ENCODE results near the gene CCDC66.
"Not testable (repeated sequence)": the region's sequence is repeated elsewhere in the genome, so short reads cannot be mapped to it uniquely, and the experiment has no call there.

Gene CCDC66

DNA sequence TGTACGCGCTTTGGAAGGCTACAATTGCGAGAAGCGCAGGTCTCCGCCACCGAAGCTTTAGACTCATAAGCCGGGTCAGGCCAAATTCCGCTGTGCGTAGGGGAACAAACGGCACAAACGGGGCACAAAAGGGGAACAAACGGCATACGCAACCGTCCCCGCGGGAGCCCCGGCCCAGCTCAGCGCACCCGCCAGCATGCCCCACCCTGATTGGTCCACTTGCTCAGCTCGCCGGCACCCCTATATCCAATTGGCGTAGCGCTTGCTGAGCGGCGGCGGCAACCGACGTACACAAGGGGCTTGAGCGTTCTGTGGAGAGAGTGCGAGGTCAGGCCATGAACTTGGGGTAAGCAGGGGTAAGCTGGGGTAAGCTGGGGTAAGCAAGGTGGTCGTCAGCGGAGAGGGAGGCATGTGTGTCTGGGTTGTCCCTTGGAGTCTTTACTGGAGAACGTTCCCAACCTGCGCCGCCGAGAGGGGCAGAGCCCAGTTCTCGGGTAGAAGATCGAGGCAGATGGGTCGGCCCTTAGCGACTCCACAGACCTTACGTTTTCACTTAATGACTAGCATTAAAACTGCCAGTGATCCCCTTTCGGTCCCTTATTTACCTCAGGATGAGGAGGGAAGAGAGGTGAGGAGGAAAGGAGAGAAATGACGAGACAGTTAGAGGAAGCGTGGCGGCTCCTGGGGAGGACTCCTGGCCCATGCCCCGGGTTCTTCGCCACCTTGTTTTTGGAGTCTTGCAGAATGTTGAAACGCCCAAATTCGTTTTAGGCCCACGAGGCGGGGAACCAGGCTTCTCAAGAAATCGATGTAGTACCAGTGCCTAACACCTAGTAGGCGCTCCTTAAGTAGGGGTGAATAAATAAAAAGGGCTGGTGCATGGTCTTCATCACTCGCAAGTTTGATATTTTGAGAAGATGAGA is at the start of gene CCDC66:
TSS of gene CCDC66 (plus strand) at position 268 of the 923 bp plus-strand sequence. CDS start at position 336, 68 bp downstream.
- DNase-seq (ENCODE audit: low read depth in 2 of 2), result peak; percentile 80 to 86

DNA sequence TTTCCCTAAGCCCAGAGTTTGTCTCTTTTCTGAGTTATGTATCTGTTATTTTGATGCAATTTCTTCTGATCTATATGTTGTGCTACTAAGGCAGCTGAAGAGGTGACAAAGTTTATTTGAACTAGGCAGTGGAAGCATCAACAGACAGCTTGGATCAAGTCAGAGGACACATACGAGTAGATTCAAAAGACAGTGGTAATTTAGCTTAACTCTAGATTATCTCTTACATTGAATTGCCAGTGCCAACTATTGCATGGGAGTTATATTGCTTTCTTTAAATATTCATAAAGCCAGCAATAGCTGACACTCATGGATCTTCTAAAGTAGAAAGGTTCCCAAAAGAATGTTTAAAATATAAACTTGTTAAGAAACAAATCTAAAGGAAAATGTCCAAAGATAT is 37.3 kb upstream of the CCDC66 start:
- DNase-seq (ENCODE audit: low read depth in 2 of 2), result no peak

DNA sequence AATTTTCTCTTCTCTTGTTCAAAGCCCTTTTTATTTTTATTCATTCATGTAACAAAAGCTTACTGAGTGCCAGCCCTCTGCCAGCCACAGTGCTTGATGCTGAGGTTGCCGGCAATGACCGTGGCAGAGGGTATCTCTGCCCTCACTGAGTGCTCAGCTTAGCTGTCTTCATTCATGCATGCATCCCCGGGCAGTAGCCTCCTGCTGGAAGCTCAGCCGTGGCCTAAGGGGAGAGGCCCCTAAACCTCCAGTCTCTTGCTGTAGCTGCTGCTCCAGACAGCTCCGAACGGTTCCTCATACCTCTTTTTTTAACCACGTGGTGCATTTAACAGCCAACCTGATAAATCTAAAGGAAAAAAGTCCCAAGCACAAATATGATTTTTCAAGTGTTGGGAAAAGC is 34.6 kb upstream of the CCDC66 start:
- DNase-seq (ENCODE audit: low read depth in 2 of 2), result no peak

DNA sequence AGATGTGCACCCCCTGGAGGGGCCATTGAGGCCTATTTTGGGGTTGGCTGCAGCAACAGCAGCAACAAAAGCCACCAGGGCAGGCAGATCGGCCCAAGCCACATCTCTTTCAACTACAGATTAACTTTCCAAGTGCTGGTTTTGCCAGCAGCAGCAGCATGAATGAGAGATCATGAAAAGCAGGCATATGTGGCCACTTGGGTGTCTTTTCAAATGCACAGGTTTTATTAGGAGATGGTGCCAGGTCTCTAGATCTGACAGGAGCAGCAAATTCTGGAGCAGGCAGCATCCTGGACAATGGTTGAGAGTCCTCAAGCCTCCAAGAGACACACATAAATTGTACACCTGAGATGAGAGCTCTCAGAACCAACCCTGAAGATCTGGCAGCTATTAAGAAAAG is 31.7 kb upstream of the CCDC66 start:
- no peak for DNase-seq (ENCODE audit: low read depth in 2 of 2)

DNA sequence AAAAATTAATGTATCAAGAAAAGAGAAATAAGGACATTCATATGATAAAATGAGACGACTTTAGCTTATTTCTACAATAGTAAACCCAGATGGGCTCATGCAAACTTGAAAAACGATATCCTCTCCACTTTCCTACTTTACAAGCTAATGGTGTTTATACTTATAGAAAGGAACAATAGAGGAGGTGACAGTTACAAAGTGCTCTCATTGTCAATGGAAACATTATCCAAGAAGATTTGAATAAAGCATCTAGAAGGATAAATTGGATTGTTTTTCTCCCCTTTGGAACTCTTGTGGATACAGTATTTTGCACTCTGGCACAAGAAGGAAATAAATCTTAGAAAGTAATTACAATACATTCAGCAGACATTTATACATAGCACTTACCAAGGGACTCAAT is 20.2 kb upstream of the CCDC66 start:
- DNase-seq (ENCODE audit: low read depth in 2 of 2), result no peak

DNA sequence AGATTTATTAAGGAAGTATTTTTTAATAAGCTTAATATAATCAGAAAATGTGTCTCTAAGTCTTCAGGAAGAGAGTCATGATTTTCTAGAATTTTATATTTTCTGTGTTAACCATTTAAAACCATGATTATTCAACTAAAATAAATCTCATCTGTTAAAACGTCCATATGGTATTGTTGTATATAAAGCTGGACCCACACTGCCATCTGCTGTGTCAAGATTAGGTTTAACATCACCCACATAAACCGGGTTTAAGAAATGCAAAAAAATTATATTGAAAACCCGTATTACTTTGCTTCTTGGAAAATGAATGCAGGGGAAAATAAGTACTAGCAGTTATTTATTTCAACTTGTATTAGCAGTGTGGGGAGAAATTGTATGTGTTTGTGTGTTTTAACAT is 9.5 kb upstream of the CCDC66 start:
- DNase-seq (ENCODE audit: low read depth in 2 of 2), result no peak

DNA sequence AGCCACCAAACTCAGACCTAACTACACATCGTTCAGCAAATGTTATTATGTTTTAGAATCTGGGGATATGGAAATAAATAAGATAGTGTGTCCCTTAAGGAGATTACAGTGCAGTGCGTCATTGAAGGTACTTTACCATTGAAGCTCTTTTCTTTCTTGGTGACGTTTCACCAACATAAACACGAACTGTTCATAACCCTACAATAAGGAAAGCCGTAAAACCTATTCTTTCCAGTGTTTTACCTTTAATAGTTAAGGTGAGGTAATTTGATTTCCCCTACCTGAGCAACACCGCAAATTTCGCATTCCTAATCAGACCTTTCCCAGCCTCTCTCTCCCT is 826 bp downstream of the CCDC66 start:
- DNase-seq (ENCODE audit: low read depth in 2 of 2), result no peak

DNA sequence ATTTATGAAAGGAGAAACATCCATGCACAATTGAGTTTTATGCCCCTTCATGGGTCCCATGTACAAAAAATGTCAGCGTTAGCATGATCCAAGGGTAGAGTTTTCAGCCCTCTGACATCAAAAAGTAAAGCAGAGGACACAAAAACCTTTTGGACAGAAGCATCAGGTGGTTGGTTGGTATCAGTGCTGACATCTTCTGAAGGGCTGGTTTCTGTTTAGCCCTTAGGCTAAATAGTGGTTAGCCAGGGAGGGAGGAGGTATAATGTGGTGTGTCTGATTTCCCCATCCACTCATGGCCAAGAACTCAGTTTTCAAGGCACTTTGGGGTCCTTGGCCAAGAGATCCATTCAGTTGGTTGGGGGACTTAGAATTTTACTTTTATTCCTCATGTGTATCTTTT is 16.5 kb downstream of the CCDC66 start:
- no peak for DNase-seq (ENCODE audit: low read depth in 2 of 2)

DNA sequence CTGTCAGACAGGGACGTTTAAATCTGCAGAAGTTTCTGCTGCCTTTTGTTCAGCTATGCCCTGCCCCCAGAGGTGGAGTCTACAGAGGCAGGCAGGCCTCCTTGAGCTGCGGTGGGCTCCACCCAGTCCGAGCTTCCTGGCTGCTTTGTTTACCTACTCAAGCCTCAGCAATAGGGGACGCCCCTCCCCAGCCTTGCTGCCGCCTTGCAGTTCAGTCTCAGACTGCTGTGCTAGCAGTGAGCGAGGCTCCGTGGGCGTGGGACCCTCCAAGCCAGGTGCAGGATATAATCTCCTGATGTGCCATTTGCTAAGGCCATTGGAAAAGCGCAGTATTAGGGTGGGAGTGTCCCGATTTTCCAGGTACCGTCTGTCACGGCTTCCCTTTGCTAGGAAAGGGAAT is 25.0 kb downstream of the CCDC66 start:
- DNase-seq (ENCODE audit: low read depth in 2 of 2), result not testable (repeated sequence)

DNA sequence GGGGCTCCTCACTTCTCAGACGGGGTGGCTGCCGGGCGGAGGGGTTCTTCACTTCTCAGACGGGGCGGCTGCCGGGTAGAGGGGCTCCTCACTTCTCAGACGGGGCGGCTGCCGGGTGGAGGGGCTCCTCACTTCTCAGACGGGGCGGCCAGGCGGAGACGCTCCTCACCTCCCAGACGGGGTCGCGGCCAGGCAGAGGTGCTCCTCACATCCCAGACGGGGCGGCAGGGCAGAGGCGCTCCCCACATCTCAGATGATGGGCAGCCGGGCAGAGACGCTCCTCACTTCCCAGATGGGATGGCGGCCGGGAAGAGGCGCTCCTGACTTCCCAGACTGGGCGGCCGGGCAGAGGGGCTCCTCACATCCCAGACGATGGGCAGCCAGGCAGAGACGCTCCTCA is 27.3 kb downstream of the CCDC66 start:
- not testable (repeated sequence) for DNase-seq (ENCODE audit: low read depth in 2 of 2)

DNA sequence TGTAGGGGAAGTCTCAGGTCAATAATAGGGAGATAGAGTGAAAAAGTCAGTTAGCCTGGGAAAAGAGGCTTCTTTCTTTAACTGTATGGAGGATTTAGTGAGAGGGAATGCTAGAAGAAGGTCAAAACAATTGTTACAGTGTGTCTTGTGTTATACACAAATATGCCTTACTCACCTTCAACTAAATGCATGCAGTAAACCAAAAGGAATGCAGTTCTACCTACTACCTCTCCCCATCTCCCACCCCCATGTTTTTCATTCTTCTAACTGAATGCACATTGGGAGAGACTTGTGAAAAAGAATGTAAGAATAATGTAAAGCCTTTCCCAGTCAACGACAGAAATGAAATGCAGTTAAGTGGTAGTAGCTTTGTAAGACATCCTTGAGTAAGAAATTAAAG is 33.8 kb downstream of the CCDC66 start:
- no peak for DNase-seq (ENCODE audit: low read depth in 2 of 2)

DNA sequence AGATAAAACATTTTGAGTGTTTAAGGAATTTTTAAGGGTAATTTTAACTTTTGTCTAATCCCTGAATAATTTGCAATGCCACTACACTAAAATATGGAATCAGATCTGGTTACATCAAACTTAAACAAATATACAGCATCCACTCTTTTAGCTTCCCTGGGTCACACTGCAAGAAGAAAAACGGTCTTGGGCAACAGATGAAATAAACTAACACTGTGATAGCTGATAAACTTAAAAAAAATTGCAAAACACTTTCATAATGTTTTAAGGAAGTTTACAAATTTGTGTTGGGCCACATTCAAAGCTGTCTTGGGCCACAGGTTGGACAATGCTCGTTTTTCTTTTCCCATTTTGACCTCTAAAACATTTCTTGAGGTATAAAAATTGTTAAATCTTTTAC is 34.3 kb downstream of the CCDC66 start:
- DNase-seq (ENCODE audit: low read depth in 2 of 2), result no peak

DNA sequence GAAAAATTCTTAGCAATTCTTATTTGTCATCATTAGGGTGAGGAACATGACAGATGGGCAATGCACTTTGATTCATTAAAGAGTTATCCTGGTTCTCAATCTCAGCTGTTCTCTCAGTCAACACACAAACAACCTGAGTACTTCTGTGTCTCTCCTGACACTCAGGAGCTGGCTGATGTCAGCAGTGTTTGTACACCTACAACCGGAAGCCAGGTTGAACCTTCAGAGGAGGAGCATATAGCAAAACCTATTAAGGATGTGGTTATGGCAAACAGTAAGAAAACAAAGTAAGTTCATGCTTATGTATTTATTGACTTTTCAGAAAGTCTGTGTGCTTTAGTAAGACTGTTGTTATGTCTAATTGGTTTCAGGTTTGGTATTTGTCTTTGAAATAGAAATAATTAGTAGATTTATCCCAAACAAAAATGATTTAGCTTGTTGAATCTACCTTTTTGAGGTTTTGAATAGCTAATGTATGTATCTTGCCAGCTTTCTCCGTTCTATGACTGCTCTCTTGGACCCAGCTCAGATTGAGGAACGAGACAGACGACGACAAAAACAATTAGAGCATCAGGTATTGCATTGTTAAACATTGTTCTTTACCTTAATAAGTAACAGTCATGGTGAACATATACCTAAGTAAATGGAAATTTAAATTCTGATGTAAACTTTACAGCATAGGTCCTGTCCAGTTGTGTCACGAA is 36.6 kb downstream of the CCDC66 start:
- DNase-seq (ENCODE audit: low read depth in 2 of 2), result peak in 1 of 2 donors; percentile 5

DNA sequence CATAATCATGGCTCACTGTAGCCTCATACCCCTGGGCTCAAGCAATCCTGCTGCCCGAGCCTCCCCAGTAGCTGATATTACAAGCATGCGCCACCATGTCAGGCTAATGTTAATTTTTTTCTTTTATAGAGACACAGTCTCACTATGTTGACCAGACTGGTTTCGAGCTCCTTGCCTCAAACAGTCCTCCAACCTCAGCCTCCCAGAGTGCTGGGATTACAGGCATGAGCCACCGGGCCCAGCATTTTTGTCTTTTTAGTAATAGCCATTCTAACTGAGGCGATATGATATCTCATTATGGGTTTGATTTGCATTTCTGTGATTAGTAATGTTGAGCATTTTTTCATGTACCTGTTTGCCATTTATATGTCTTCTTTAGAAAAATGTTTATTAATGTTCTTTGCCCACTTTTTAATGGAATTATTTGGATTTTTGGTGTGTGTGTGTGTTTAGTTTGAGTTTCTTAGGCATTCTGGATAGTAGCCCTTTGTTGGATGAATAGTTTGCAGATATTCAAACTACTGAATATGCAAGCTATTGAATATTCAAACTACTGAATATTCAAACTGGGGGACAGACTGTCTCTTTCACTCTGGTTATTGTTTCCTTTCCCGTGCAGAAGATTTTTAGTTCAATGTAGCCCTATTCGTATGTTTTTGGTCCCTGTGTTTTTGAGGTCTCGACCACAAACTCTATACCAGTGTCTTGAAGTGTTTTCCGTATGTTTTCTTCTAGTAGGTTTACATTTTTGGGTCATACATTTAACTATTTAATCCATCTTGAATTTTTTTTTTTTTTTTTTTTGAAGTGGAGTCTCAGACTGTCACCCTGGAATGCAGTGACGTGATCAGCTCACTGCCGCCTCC is 39.2 kb downstream of the CCDC66 start:
- DNase-seq (ENCODE audit: low read depth in 2 of 2), result no peak

DNA sequence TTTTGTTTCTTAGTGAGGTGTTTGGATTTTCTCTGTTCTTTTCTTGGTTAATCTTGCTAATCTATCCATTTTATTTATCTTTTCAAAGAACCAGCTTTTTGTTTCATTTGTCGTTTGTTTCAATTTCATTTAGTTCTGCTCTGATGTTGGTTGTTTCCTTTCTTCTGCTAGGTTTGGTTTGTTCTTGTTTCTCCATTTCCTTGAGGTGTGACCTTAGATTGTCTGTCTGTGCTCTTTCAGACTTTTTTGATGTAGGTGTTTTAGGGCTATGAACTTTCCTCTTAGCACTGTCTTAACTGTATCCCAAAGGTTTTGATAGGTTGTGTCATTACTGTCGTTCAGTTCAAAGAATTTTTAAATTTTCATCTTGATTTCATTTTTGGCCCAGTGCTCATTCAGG is 51.5 kb downstream of the CCDC66 start:
- not testable (repeated sequence) for DNase-seq (ENCODE audit: low read depth in 2 of 2)

DNA sequence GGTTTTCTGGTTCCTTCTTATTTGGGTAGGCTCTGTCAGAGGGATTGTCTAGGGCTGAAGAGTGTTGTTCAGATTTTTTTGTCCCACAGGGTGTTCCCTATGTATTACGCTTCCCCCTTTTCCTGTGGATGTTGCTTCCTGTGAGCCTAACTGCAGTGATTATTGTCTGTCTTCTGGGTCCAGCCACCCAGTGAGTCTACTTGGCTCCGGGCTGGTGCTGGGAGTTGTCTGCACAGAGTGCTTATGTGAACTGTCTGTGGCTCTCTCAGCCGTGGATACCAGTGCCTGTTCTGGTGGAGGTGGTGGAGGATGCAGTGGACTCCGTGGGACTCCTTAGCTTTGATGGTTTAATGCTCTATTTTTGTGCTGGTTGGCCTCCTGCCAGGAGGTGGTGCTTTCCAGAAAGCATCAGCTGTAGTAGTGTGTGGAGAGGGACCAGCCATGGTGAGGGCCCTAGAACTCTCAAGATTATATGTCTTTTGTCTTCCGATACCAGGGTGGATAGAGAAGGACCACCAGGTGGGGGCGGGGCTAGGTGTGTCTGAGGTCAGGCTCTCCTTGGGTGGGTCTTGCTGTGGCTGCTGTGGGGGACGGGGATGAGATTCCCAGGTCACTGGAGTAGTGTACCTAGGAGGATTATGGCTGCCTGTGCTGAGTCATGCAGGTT is 53.8 kb downstream of the CCDC66 start:
- DNase-seq (ENCODE audit: low read depth in 2 of 2), result no peak

DNA sequence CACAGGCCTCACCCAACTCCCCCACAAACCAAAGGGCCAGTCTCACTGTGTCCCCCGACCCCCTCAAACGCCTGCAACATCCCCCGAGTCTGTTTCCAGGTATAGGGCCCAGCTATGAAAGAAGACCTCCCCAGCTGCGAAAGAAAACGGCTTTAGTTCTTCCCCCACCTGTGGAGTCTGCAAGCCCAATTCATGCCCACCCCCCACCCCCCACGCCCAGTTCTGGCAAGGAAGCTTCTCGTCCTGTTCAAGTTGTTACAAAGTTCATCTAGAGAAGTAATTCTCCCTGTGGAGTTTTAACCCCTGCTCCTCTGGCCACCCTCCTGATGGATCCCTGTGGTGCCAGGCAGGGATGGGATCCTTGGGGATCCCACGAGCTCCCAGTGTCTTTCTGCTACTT is 54.4 kb downstream of the CCDC66 start:
- no peak for DNase-seq (ENCODE audit: low read depth in 2 of 2)

DNA sequence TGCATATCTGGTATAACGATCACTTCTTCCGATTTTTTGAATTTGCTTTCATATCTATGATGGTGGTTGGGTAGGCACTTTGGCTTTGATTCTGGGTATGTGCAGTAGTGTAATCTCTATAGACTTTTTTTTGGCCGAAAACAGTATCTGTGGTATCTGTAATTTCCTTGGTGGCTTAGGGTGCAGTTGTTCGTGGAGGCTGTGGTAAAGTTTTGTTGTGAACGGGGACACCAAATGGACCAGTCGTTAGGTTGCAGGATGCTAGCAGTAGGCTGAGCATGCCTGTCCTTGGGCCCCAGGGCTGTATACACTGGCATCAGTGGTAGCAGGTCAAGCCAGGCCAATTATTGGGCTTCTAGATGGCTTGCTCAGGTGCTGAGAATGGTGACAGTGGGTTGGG is 55.2 kb downstream of the CCDC66 start:
- no peak for DNase-seq (ENCODE audit: low read depth in 2 of 2)

DNA sequence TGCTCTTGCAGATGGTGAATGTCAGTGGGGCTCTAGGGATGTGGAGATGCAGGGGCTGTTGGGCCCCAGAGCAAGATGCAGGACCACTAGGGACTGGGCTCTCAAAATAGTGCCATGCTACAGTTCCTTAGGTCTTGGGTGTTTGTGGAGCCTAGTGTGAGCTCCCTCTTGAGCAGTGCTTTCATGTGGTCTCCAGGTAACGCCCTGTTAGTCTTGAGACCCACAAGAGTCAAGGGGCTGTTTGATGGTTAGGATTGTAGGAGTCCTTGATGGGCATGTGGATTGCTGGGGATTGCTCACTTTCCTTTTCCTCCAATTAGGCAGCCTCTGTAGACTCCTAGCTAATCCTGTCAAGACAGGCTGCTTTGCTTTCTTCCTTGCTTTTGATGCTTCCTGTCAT is 56.0 kb downstream of the CCDC66 start:
- DNase-seq (ENCODE audit: low read depth in 2 of 2), result no peak

DNA sequence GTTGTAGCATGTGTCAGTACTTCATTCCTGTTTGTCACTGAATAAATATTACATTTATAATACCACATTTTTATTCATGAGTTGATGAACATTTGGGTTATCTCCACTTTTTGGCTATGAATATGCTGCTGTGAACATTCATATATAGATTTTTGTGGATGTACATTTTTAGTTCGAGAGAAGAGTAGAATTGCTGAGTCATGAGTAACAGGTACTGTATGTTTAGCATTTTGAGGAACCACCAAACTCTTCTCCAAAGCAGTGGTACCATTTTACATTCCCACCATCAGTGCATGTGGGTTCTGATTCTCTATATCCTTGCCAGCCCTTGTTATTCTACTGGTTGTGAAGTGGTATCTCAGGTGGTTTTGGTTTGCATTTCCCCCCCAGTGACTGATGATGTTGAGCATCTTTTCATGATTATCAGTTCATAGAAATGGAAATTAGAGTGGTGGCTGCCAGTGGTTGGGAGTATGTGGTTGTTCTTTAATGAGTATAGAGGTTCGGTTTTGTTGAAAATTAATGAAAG is 59.6 kb downstream of the CCDC66 start:
- DNase-seq (ENCODE audit: low read depth in 2 of 2), result no peak

DNA sequence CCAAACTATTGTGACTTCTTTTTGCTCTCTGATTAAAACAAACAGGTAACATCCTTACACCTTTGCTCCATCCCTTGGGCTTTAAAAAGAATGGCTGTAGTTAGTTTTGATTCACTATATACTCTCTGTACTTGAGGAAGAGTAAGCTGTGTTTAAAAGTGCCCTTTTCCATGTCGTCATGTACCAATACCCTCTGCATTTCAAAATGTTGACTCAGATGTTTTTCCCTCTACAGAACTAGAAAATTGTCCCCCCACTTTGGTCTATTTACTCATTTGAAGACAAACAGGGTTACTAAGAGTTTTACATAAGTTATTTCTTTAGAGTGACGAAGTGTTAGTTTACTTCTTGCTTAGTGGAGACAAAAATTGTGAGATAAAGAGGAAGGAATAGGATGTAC is 63.4 kb downstream of the CCDC66 start:
- no peak for DNase-seq (ENCODE audit: low read depth in 2 of 2)

All from stimulated activated CD4-positive, alpha-beta T cell treated with anti-CD3 and anti-CD28 coated beads, Interleukin-1b, Interleukin-23, amount 100 ng/mL, for 1 hour (primary cell).